GM19351 (cell line): ENCODE results near the gene CFAP410.

ENCODE experiments used
- ATAC-seq: cut with Tn5 transposase; IDR thresholded peaks from one replicate; pipeline ENCODE4 v1.9.1; 2021; ENCODE audit warnings: mild to moderate bottlenecking, moderate library complexity; ENCODE audit not compliant: unreplicated experiment

The CFAP410 gene

DNA sequence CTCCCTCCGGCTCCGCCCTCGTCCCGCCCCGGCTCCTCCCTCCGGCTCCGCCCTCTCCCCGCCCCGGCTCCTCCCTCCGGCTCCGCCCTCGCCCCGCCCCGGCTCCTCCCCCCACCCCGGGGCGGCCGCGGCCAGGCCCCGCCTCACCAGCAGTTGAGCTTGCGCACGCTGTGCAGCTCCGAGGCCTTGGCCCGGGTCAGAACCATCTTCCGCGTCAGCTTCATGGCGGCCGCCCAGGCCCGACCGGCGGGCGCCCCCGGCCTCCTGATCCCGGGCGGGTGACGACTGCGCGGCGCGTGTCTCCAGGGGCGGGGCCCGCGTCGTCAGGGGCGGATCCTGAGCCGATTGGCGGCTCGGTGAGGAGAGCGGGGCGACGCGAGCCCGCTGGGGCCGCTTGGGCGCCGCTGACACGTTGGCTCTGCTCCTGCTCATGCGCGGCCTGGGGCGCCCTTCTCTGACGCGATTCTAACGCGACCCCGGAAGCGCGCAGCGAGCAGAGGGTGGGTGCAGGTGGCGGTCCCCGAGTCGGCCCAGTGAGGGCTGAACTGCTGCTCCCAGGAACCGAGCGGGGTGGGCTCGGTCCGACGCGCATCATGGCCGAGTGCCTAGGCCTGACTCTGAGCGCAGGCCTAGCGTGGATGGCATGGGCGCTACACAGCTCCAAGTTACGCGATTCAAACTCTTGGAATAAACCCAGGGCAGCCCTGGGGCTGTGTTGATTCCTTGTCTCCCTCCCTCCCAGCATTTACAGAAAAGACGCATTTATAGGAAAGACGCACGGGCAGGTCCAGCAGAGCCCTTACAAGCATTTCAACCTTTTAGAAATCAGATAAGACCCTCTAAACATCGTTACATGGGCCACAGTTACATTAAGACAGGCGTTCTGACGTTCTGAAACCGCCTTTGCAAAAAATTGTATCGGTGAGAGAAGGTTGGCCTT, at the start of gene CFAP410:
CFAP410 (minus strand) TSS at position 420 of the 940 bp plus-strand sequence; CDS start at position 224, 196 bp downstream.
- ATAC-seq: peak; percentile 92

DNA sequence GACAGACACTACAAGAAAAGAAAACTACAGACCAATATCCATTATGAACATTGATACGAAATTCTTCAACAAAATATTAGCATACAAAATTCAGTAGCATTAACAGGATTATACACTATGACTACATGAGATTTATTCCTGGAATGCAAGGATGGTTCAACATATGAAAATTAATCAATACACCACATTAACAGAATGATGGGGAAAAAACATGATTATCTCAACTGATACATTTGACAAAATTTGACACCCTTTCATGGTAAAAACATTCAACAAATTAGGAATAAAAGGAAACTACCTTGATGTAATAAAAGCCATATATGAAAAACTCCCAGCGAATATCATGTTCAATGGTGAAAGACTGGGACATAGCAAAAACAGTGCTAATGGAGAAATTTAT, 45.8 kb upstream of the CFAP410 start:
- ATAC-seq: no peak

DNA sequence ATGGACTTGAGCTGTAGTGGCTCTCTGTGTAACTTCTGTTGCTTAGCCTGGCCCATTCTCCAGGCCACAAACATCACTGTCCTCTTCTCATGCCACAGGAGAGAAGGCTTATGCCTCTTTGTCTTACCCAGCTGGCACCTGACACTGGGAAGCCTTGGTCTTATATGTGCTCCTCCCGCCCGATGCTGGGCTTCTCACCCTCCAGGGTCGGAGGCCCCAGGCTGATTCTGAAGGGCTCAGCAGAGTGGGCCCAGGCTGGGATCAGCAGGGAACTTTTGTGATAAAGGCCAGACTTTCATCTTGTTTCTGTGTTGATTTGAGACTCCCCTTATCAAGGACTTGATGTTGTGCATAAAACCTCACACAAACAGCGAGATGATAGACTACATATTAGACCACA, 44.0 kb upstream of the CFAP410 start:
- no peak for ATAC-seq

DNA sequence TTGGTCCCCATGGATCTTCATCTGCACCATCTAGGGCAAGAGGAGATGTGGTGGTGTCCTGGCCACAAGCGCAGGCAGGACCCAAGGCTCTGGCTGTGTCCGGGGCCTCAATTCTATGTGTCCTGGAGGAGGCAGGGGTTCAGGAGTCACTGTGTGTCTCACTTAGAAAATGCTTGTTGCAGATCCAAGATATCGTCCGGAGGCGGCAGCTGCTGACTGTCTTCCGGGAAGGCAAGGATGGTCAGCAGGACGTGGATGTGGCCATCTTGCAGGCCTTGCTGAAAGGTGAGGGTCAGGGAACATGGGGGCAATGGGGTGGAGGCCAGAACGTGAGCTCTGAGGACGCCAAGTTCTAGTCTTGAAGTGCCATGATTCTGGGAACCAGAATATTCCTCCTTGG, 43.3 kb upstream of the CFAP410 start:
- no peak for ATAC-seq

DNA sequence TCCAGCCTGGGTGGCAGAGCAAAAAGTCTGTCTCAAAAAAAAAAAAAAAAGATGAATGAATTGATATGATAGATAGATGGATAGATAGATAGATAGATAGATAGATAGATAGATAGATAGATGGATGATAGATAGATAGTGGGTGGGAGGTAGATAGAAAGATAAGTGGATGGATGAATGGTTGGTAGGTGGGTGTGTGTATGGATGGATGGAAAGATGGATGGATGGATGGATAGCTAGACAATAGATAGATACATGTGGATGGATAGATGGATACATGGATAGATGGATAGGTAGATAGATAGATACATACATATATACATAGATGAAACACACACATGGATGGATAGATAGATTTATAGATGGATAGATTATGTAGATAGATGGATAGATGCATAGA, 42.7 kb upstream of the CFAP410 start:
- no peak for ATAC-seq

DNA sequence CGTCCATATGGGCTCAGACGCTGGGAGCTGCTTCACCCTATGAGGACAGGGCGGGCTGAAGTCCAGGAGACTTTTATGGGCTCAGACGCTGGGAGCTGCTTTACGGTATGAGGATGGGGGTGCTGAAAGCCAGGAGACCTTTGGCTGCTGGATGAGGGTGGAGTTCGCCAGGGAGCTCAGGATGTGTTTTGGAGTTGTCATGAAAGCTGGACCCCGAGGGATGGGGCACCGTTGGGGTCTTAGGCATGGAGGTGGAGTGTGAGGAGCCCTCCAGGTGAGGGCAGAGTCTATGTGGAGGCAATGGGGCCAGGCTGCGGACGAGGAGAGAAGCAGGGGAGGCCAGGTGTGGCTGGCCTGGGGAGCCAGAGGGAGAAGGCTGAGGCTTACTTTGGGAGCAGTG, 41.7 kb upstream of the CFAP410 start:
- no peak for ATAC-seq

DNA sequence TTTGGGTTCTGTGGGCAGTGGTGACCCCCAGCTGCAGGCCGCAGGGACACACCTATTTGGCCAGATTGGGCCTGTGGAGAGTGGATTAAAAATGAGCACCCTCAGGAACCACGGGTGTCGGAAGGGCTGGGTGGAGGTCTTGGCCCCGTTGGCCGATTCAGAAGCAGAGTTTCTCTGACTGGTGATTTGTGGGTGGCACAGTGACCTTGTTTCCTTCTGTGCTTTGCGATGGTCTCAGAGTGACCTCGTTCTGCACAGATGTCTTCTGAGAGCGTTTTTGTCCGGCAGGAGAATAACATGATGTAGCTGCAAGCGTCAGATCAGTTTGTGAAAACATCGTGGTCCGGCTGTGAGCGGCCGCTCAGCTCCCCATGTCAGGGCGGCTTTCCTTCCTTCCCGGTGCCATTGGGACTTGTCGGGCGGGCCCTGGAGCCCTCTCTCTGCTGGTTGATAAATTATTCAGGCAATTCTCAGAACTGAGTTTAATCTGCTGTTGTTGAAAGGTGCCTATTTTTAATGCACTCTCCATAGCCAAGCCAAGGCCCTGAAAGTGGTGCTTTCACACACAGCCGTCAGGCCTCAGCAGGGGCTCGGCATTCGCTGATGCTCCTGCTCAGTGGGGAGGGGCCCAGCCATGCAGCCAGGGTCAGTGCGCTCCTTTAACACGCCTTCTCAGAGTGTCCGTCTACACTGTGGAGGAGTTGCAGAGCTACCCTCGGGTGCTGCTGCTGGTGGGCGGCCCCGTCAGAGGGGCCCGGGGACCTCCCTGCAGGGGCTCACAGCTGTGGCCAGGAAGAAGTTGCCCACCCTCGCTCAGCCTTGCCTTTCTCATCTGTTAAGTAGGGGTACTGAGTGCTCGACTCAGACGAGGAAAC, 41.0 kb upstream of the CFAP410 start:
- no peak for ATAC-seq

DNA sequence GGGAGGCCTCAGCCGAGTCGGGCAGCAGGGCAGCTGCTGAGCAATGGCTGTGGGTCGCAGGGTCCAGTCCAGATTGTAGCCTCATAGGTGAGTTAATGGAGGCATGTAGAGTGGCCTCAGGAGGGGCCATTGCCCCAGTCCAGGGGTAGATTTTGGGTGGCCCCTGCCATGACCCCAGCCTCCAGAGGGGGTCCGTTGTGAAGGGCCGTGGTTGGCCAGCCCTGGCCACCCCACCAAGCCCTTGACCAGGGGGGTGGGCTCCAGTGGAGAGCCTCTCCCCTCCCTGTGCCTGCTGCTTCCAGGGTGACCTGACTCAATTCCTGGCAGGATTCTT, 40.3 kb upstream of the CFAP410 start:
- ATAC-seq: no peak

DNA sequence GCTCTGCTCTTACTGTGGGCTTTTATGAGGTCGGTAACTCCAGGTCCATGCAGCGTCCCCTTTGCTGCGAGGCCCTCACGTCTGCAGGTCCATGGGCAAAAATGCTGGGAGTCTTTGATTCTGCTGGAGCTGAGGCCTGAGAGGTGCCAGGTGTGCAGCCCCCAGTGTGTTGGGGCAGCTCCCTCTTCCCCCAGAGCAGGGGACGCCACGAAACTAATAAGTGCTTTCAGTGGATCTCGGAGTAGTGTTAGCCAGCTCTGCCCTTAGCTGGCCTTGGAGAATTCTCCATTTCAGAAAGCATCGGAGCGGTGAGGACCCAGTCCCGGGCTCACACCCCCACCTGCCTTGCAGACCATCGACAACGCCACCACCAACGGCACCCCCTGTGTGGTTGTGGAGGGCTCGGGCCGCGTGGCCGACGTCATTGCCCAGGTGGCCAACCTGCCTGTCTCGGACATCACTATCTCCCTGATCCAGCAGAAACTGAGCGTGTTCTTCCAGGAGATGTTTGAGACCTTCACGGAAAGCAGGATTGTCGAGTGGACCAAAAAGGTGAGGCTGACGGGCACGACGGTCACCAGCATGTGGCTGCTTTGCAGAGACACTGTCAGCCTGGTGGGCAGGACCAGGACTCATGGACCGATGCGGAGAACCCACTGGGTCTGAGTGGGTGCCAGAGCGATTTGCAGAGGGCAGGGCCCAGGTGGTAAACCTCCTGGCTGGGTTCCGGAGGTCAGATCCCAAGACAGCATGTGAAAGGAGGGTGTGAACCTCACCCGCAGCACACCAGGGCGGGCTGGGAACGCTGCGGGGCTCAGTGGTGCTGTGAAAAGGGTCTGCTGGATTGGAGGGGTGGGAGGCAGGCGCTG, 39.7 kb upstream of the CFAP410 start:
- no peak for ATAC-seq

DNA sequence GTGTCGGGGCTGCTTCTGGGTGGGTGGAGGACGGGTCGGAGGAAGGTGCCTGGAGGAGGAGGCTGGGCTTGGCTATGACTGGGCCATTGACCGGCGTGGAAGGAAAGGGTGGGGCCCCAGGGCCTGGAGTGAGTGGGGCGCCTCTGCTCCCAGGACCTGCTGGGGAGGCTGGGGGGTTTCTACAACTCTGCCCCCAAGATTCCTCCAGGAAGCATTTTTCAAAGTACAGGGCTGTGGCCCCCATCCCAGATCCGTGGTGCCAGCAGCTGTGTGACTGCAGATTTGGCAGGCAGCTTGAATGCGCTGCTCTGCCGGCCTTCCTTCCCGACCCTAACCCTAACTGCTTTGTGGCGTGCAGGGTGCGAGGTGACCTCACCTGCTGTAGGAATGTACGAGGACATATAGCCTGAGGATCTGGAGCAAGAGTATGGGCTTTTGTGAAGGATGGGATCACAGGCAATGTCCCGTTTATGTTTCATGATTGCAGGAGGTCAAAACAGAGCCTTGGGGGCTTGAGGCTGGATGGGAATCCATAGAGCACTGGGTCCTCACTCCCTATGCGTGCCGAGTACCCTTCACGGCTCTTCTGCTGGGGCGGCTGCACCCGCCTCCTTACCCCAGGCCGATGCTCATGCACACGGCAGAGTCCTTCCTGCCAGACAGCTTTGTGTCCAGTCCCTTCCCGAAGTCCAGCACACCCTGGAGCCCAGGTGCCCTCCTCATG, 38.9 kb upstream of the CFAP410 start:
- no peak for ATAC-seq

DNA sequence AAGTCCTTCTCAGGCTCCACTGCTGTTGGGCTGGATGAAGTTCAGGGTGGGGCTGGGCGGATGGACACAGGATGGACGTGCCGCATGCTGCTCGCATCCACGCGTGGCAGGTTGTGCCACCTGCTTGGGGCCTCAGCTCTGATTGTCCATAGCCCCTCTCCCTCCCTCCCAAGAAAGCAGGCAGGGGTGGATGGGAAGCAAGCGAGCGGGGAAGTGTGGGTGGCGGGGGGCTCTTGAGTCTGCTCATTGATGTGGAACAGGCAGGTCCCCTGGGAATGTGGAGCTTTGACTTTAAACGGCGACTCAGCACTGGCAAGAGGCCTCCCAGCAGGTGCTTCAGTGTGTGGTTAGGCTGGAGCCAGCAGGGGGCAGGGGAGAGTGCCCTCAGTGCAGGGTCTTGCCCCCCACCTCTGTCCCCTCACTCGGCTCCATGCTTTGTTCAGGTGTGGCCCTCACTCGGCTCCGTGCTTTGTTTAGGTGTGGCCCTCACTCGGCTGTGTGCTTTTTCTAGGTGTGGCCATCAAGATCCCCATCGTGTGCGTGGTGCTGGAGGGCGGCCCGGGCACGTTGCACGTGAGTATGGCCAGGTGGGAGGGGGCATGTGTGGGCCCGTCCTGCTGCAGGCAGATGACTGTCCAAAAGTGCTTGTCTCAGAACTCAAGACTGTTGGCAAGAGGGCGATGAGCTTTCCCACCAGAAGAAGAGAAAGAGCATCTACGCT, 38.2 kb upstream of the CFAP410 start:
- no peak for ATAC-seq

DNA sequence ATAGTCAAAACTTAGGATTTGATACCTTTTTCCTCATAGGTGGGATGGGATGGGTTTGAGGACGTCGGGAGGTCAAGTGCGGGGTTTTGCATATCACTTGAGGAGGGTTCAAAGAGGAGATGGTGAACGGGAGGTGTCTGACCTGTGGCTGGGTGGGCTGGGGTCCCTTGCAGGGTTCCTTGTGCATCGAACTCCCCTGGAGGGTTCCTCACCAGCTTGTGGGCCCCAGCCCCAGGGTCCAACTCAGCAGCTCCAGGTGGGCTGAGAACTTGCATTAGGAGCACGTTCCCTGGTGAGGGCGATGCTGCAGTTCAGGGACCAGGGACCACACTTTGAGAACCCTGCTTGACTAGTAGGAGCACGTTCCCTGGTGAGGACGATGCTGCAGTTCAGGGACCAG, 37.4 kb upstream of the CFAP410 start:
- no peak for ATAC-seq

DNA sequence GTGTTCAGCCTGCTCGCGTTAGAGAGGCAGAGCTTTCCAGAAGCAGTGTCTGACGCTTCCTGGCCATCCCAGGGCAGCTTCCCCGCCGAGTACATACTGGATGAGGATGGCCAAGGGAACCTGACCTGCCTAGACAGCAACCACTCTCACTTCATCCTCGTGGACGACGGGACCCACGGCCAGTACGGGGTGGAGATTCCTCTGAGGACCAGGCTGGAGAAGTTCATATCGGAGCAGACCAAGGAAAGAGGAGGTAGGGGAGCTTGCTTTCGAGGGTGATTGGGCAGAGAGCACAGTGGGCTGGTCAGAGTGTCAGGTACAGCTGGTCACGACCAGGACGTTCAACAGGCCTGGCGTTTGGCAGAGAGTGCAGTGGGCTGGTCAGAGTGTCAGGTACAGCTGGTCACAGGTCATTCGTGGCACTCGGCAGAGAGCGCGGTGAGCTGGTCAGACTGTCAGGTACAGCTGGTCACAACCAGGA, 36.6 kb upstream of the CFAP410 start:
- ATAC-seq: no peak

DNA sequence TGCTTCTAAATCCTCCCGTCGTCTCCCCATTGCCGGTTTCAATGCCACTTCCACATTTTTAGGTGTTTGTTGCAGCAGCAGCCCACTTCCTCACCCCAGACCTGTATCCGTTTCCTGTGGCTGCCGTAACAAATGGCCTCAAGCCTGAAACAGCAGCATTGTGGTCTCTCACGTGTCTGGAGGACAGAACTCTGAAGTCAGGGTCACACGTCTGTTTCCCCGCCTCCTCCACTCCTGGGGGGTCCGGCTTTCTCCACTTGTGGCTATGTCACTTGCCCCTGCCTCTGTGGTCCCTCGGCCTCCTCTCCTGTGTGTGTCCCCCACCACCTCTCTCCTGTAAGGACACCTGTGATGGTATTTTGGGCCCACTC, 36.1 kb upstream of the CFAP410 start:
- no peak for ATAC-seq

DNA sequence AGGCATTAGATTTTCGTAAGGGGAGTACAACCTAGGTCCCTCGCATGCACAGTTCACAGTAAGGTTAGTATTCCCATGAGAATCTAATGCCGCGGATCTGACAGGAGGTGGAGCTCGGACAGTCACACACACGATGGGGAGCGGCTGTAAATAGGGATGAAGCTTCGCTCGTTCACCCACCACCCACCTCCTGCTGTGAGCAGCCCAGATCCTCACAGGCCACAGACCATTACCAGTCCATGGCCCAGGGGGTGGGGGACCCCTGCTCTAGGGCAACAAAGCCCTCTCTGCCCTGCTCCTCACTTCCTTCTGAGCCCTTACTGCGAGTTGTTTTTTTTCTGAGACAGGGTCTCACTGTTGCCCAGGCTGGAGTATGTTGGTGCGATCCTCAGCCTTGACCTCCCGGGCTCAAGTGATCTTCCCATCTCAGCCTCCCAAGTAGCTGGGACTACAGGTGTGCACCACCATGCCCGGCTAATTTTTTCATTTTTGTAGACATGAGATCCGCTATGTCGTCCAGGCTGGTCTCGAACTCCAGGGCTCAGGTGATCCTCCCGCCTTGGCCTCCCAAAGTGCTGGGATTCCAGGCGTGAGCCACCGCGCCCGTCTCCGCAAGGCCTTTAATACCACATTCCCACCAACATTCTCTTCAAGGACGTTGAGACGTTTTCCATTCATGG, 35.6 kb upstream of the CFAP410 start:
- no peak for ATAC-seq

DNA sequence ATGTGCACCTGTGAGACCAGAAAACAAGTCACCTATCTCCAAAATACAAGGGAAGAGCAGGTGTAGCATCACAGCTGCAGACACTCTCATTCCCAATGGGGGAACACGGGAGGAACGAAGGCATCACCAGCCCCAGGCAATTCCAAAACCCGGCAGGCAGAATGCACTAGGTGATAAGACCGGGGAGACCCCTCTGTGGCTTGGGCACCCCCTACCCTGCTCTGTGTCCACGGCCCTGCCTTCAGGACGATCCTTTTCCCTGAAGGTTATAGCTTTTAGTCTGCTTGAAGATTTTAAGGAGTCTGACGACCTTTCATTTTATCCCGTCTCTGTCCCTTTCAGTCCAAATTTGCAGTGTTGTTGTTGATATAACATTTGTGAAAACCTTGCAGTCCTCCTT, 33.4 kb upstream of the CFAP410 start:
- no peak for ATAC-seq

DNA sequence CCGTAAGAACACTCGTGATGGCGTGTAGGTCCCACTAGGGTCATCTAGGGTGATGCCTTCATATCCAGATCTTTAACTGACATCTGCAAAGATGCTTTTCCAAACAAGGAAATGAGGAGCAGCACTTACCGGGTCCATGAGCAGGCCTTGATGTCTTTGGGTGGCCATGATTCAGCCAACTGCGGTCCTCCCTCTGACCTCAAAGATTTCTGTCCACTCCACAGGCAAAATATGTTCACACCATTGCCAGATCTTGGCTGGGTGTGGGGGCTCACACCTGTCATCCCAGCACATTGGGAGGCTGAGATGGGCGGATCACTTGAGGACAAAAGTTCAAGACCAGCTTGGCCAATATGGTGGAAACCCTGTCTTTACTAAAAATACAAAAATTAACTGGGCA, 32.4 kb upstream of the CFAP410 start:
- ATAC-seq: no peak

DNA sequence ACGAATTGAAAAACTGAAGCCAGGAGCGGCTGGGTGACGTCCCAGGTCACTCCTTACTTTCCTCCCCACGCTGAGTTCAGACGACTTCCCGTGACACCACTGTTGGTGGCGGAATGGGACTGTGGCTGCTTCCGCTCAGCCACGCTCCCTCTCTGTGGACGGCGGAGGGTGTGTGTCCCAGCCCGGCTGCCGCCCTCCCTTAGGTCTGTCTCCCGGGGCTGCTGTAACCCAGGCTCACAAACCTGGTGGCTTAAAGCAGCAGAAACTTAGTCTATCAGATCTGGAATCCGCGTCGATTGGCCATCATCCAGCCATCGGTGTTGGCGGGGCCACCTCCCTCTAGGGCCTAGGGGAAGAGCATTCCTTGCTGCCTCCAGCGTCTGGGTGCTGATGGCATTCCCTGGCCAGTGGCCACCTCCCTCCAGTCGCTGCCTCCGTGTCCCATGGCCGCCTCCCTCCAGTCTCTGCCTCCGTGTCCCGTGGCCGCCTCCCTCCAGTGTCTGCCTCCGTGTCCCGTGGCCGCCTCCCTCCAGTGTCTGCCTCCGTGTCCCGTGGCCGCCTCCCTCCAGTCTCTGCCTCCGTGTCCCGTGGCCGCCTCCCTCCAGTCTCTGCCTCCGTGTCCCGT, 31.7 kb upstream of the CFAP410 start:
- ATAC-seq: no peak
